Gastrocnemius medialis (tissue), 4 donors: ENCODE measurements around the gene METTL4. TPM values are rescaled to one million over a fixed set of nuclear protein-coding genes. Genes with fewer than 3 reads are reported as not detected.

Experiments used
- ATAC-seq, 2 donors: fragments of 150-250 bp; one replicate each; pipeline ENCODE4 v1.9.1; 2016
- DNase-seq, 2 donors: peaks; one replicate each; pipeline ENCODE4 v3.0.0-alpha.2; 2019
- H3K27ac ChIP-seq, 4 donors: fragments of 200-600 bp; sonication (generic); 1 replicate in 1 of 4; 2 replicates in 3 of 4; pipeline ENCODE4 v1.5.1; 2016 to 2018; ENCODE audit warnings: mild to moderate bottlenecking in 2 of 4, moderate library complexity in 1 of 4
- H3K27me3 ChIP-seq, 3 donors: fragments of 200-600 bp; sonication (generic) in 2 of 3; 1 replicate in 1 of 3; 2 replicates in 2 of 3; pipeline versions ENCODE4 v1.5.1 to v1.6.0; 2016 to 2019; ENCODE audit warnings: mild to moderate bottlenecking in 1 of 3, moderate library complexity in 1 of 3
- H3K36me3 ChIP-seq, 2 donors: fragments of 200-600 bp; sonication (generic) in 1 of 2; one replicate each; pipeline ENCODE4 v1.5.1; 2017 to 2018
- H3K4me1 ChIP-seq, 2 donors: fragments of 200-600 bp; sonication (generic) in 1 of 2; one replicate each; pipeline ENCODE4 v1.5.1; 2016 to 2017; ENCODE audit warnings: mild to moderate bottlenecking in 2 of 2
- H3K4me3 ChIP-seq, 4 donors: fragments of 200-600 bp; sonication (generic) in 3 of 4; 1 replicate in 1 of 4; 2 replicates in 3 of 4; pipeline ENCODE4 v1.5.1; 2016 to 2019; ENCODE audit warnings: mild to moderate bottlenecking in 2 of 4
- H3K9me3 ChIP-seq, 3 donors: fragments of 200-600 bp; sonication (generic) in 2 of 3; 1 replicate in 1 of 3; 2 replicates in 2 of 3; pipeline ENCODE4 v1.5.1; 2016 to 2019
- POLR2A ChIP-seq, 2 donors: fragments of 450-650 bp; IDR thresholded peaks; one replicate each; pipeline ENCODE4 v1.6.1; 2017; ENCODE audit warnings: antibody characterized with exemption in 2 of 2, mild to moderate bottlenecking in 2 of 2, moderate library complexity in 2 of 2
- in situ Hi-C, 4 donors: fragments of 200-750 bp; cut with MboI; loops; one replicate each; pipeline versions ENCODE4 v1.15.0 to v1.8.0; 2017; ENCODE audit warnings: low sequenced_read_pairs in 4 of 4
- intact Hi-C: fragments of 100-400 bp; cut with DNase I; formaldehyde crosslinking; loops from one replicate; pipeline ENCODE4 v1.15.1; 2023; ENCODE audit warnings: low total_unique reads
- total RNA-seq, 4 donors: library from RNA; depleted of rRNA; stranded (reverse); fragments of >200 nt; gene quantifications; one replicate each; pipeline versions ENCODE4 v1.1.0 to v1.2.3, GENCODE V29; 2016
- TF ChIP-seq, protein P1 (sequence below), 5 experiments: fragments of 450-650 bp in 3 of 5; fragments of 200-600 bp in 2 of 5; sonication (generic) in 2 of 5; IDR thresholded peaks in 4 of 5; conservative IDR thresholded peaks in 1 of 5; 1 replicate in 4 of 5; 2 replicates in 1 of 5; pipeline ENCODE4 v1.5.1; 2016 to 2019; ENCODE audit warnings: antibody characterized with exemption in 5 of 5, mild to moderate bottlenecking in 3 of 5, moderate library complexity in 3 of 5

Gene METTL4
- total RNA-seq, 4 donors from 2014 or later: 1.4 to 2.9 (median 1.8) TPM

DNA sequence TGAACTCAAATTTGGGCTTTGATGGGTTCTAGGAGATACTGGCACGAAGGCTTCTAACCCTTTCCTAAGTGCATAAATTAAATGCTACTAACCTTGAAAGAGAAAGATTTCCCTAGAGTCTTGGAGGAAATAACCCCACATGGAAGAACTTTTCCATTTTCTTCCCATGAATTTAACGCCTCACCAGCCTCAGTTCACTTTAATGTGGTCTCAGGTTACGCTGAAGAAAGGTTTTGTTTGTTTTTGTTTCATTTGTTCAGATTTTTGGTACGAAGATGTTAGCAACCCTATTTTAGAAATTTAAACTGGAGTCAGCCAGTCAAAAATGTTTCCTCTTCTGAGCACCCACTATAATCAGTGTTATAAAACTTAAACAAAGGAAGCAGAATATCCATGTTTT is 30.7 kb downstream of the METTL4 start:
- Histone ChIP-seq H3K9me3 (no peaks in the 10 kb centered on the region), H3K36me3 (no peaks in the 10 kb centered on the region), H3K4me3 (no peak overlapping the region), H3K4me1 (peaks cover 0 to 3% of the 10 kb centered on the region in 2 donors), H3K27ac (no peak overlapping the region), H3K27me3 (no peaks in the 10 kb centered on the region)
- intact Hi-C loops: loop anchor here (10.0 kb wide), 1 partner anchor 436 kb away; no protein-coding TSS in a partner anchor
- in situ Hi-C loops: loop anchor here in 2 of 4 donors (25.0 kb wide), 2 partner anchors 203 to 1678 kb away; no protein-coding TSS in a partner anchor
- DNase-seq (no peak), ATAC-seq (no peak)
- TF ChIP-seq, protein P1, sequence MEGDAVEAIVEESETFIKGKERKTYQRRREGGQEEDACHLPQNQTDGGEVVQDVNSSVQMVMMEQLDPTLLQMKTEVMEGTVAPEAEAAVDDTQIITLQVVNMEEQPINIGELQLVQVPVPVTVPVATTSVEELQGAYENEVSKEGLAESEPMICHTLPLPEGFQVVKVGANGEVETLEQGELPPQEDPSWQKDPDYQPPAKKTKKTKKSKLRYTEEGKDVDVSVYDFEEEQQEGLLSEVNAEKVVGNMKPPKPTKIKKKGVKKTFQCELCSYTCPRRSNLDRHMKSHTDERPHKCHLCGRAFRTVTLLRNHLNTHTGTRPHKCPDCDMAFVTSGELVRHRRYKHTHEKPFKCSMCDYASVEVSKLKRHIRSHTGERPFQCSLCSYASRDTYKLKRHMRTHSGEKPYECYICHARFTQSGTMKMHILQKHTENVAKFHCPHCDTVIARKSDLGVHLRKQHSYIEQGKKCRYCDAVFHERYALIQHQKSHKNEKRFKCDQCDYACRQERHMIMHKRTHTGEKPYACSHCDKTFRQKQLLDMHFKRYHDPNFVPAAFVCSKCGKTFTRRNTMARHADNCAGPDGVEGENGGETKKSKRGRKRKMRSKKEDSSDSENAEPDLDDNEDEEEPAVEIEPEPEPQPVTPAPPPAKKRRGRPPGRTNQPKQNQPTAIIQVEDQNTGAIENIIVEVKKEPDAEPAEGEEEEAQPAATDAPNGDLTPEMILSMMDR (IDR thresholded peaks at IDR 0.05 in 4 of 5, conservative IDR thresholded peaks at IDR 0.05 in 1 of 5): no peak
- no peak for TF ChIP-seq POLR2A (IDR thresholded peaks at IDR 0.05)

DNA sequence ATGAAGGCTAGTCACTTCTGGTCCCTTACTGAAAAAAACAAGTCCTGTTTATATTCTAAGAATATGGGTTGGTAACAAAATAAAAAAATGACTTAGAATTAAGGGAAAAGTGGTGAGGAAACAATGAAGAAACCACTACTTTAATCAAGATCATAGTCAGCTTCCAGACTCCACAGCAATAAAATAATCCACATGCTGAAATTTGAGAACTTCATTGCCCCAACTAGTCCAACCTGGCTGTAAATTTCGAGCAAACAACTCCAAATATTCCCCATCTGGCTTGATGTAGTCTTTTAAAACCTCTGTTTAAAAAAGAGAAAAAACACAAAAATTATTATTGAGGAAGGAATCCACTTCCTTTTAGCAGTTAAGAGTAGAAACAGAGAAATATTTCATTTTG is 32.5 kb downstream of the METTL4 start:
- Histone ChIP-seq H3K9me3 (no peaks in the 10 kb centered on the region), H3K27me3 (no peaks in the 10 kb centered on the region), H3K36me3 (no peaks in the 10 kb centered on the region), H3K4me3 (no peak overlapping the region), H3K27ac (no peak overlapping the region), H3K4me1 (peaks cover 0 to 3% of the 10 kb centered on the region in 2 donors)
- ATAC-seq: no peak
- in situ Hi-C loops (loop anchor here in 2 of 4 donors (25.0 kb wide), 2 partner anchors 202 to 1677 kb away; no protein-coding TSS in a partner anchor), intact Hi-C loops (loop anchor here (5.0 kb wide), 1 partner anchor 952 kb away; no protein-coding TSS in a partner anchor)
- TF ChIP-seq POLR2A (IDR thresholded peaks at IDR 0.05): no peak
- TF ChIP-seq, protein P1 (IDR thresholded peaks at IDR 0.05 in 4 of 5, conservative IDR thresholded peaks at IDR 0.05 in 1 of 5): no peak
- DNase-seq: no peak

DNA sequence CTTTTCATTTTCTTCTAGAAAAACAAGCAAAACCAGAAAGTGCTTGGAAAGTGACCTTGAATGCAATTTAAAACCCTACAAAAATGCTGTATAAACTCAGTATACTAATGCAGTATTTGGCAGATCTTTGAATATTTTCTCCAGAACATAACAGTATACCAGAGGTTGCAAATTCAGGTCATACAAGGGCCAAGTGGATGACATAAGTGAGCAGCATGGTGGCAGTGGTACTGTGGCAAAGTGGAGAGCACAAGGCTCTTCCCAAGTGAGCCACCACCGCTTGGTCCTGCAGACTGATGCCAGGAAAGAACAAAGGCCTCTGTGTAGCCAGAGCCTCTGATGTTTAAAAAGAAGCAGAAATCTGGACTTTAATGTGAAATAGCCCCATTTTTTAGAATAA is 33.1 kb downstream of the METTL4 start:
- Histone ChIP-seq H3K4me1 (peaks cover 0 to 3% of the 10 kb centered on the region in 2 donors), H3K4me3 (no peak overlapping the region)

DNA sequence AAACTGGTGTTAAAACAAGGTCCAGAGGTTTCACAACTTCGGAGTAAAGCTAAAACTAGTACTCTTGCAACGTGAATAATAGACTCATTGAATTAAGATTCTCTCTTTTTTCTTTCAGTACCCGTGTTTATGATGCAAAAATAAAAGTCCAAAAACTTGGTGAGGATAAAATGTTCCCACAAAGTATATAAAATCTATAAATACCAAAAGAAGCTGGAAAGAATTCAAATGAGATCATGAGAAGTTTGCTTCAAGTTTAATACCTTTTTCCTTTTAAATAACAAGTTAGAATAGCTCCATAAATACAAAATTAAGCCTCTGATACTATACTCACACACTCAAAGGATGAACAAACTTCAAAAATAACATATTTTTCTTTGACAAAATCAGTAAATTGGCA is 34.0 kb downstream of the METTL4 start:
- in situ Hi-C loops (loop anchor here in 2 of 4 donors (25.0 kb wide), 2 partner anchors 200 to 1675 kb away; no protein-coding TSS in a partner anchor), intact Hi-C loops (loop anchor here (5.0 kb wide), 1 partner anchor 950 kb away; no protein-coding TSS in a partner anchor)
- no peak for DNase-seq
- Histone ChIP-seq H3K4me1 (peaks cover 0 to 3% of the 10 kb centered on the region in 2 donors), H3K4me3 (no peak overlapping the region), H3K9me3 (no peaks in the 10 kb centered on the region), H3K27ac (no peak overlapping the region), H3K27me3 (no peaks in the 10 kb centered on the region), H3K36me3 (no peaks in the 10 kb centered on the region)
- TF ChIP-seq, protein P1 (IDR thresholded peaks at IDR 0.05 in 4 of 5, conservative IDR thresholded peaks at IDR 0.05 in 1 of 5): no peak
- no peak for TF ChIP-seq POLR2A (IDR thresholded peaks at IDR 0.05)
- ATAC-seq: no peak

More for the DNA sequence above, 33.1 kb downstream of the METTL4 start:
- DNase-seq (no peak), ATAC-seq (no peak)
- H3K36me3 ChIP-seq: no peaks in the 10 kb centered on the region
- TF ChIP-seq POLR2A (IDR thresholded peaks at IDR 0.05): no peak
- TF ChIP-seq, protein P1 (IDR thresholded peaks at IDR 0.05 in 4 of 5, conservative IDR thresholded peaks at IDR 0.05 in 1 of 5): no peak
- no peaks in the 10 kb centered on the region for H3K9me3 ChIP-seq
- intact Hi-C loops: loop anchor here (5.0 kb wide), 1 partner anchor 951 kb away; no protein-coding TSS in a partner anchor
- H3K27ac ChIP-seq: no peak overlapping the region
- no peaks in the 10 kb centered on the region for H3K27me3 ChIP-seq
- in situ Hi-C loops: loop anchor here in 2 of 4 donors (25.0 kb wide), 2 partner anchors 201 to 1676 kb away; no protein-coding TSS in a partner anchor
